ENCODE data around the gene YDJC. TPM values are rescaled to one million over a fixed set of nuclear protein-coding genes. Genes with fewer than 3 reads are reported as not detected.
"Not testable (repeated sequence)": the region's sequence is repeated elsewhere in the genome, so short reads cannot be mapped to it uniquely, and the experiment has no call there.

The YDJC gene
- total RNA-seq, 1 experiment from 2014 or later = 10.8 TPM

- not testable (repeated sequence) for DNase-seq (ENCODE audit: low read depth)
Measured at GRCh38 chr22:21581009-21581713, 48.7 kb downstream of the YDJC start.

DNA sequence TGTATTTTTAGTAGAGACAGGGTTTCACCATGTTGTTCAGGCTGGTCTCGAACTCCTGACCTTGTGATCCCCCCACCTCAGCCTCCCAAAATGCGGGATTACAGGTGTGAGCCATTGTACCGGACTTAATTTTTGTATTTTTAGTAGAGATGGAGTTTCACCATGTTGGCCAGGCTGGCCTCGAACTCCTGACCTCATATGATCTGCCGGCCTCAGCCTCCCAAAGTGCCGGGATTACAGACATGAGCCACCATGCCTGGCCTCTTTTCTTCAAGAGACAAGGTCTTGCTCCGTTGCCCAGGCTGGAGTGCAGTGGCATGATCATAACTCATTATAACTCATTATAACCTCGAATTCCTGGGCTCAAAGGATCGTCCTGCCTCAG is 49.2 kb downstream of the YDJC start:
- not testable (repeated sequence) for DNase-seq (ENCODE audit: low read depth)

DNA sequence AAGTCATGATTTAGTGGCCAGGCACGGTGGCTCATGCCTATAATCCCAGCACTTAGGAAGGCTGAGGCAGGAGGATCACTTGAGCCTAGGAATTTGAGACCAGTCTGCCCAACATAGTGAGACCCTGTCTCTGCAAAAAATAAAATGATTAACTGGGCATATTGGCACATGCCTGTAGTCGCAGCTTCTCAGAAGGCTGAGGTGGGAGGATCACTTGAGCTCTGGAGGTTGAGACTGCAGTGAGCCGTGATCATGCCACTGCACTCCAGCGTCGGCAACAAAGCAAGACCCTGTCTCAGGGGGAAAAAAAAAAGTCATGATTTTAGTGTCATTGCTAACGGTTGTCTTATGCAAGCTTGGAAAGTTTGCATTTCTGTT is 50.4 kb downstream of the YDJC start:
- no peak for DNase-seq (ENCODE audit: low read depth)

Other genes starting within 250 kb of the YDJC start
- gene RIMBP3B, start 246.3 kb downstream of the YDJC start, total RNA-seq (2014; rRNA removed; shearing (Covaris generic)) = 0.20 TPM in 1 of 2 replicates, not detected in the other
- 0.24 and 0.88 TPM in 2 replicates for gene HIC2, start 212.7 kb downstream of the YDJC start, total RNA-seq (2014; rRNA removed; shearing (Covaris generic))
- gene TMEM191C, start 162.6 kb downstream of the YDJC start, total RNA-seq (2014; rRNA removed; shearing (Covaris generic)) = 0.48 and 1.6 TPM in 2 replicates
- gene RIMBP3C, start 78.6 kb downstream of the YDJC start, total RNA-seq (2014; rRNA removed; shearing (Covaris generic)) = 0.20 TPM in 1 of 2 replicates, not detected in the other
- 68.4 and 91.2 TPM in 2 replicates for gene UBE2L3, start 62.3 kb downstream of the YDJC start, total RNA-seq (2014; rRNA removed; shearing (Covaris generic))
- 0.10 and 0.36 TPM in 2 replicates for gene CCDC116, start 2.7 kb upstream of the YDJC start, total RNA-seq (2014; rRNA removed; shearing (Covaris generic))
- 34.7 and 74.5 TPM in 2 replicates for gene SDF2L1, start 12.3 kb upstream of the YDJC start, total RNA-seq (2014; rRNA removed; shearing (Covaris generic))
- gene PPIL2, start 36.0 kb upstream of the YDJC start, total RNA-seq (2014; rRNA removed; shearing (Covaris generic)) = 12.0 and 15.7 TPM in 2 replicates
- gene YPEL1, start 105.8 kb upstream of the YDJC start, total RNA-seq (2014; rRNA removed; shearing (Covaris generic)) = 1.1 and 1.8 TPM in 2 replicates
- 35.4 and 42.7 TPM in 2 replicates for gene MAPK1, start 237.6 kb upstream of the YDJC start, total RNA-seq (2014; rRNA removed; shearing (Covaris generic))